Kidney epithelial cell (primary cell): Measurements from ENCODE around the gene HS3ST5. TPM values are rescaled to one million over a fixed set of nuclear protein-coding genes. Genes with fewer than 3 reads are reported as not detected.

Source experiments
- DNase-seq: peaks from one replicate; pipeline ENCODE4 v3.0.0-alpha.2; 2010; ENCODE audit warnings: low read depth
- H3K27me3 ChIP-seq: 2 replicates; pipeline ENCODE4 v1.6.0; 2011; ENCODE audit warnings: low read length; ENCODE audit not compliant: control insufficient read depth, insufficient read depth
- H3K36me3 ChIP-seq: 2 replicates; pipeline ENCODE4 v1.5.1; 2011; ENCODE audit warnings: low read length; ENCODE audit not compliant: control insufficient read depth, insufficient read depth
- H3K4me3 ChIP-seq: 2 replicates; pipeline ENCODE4 v1.5.1; 2011; ENCODE audit warnings: low read depth, mild to moderate bottlenecking, control low read depth, low read length
- CTCF ChIP-seq: IDR thresholded peaks from 2 replicates; pipeline ENCODE4 v1.5.1; 2011; ENCODE audit warnings: mild to moderate bottlenecking, moderate library complexity, low read length, control low read depth, inconsistent platforms; ENCODE audit not compliant: insufficient read depth, poor library complexity, severe bottlenecking
- total RNA-seq: library from RNA; depleted of rRNA; stranded (reverse); fragments of >200 nt; gene quantifications from 2 replicates; pipeline ENCODE4 v1.2.3, GENCODE V29; 2015

HS3ST5 gene
- total RNA-seq, 1 donor from 2014 or later, result 0.25 TPM

- Histone ChIP-seq H3K27me3 (no peaks in the 10 kb centered on the region), H3K4me3 (no peak overlapping the region), H3K36me3 (no peaks in the 10 kb centered on the region)
- no peak for DNase-seq
- no peak for TF ChIP-seq CTCF
These were observed 62.4 kb downstream of the HS3ST5 start for GRCh38 chr6:114280239-114280982.

- no peak for TF ChIP-seq CTCF
- Histone ChIP-seq H3K4me3 (no peak overlapping the region), H3K27me3 (no peaks in the 10 kb centered on the region), H3K36me3 (no peaks in the 10 kb centered on the region)
- DNase-seq, result no peak
These were observed 65.6 kb downstream of the HS3ST5 start for GRCh38 chr6:114277220-114277619.

GRCh38 chr6:114276783-114277182 lies 66.0 kb downstream of the HS3ST5 start:
- DNase-seq, result no peak
- H3K4me3 ChIP-seq, result no peak overlapping the region
- no peak for TF ChIP-seq CTCF
- H3K36me3 ChIP-seq, result no peaks in the 10 kb centered on the region
- H3K27me3 ChIP-seq, result no peaks in the 10 kb centered on the region

GRCh38 chr6:114274836-114275235 lies 68.0 kb downstream of the HS3ST5 start:
- DNase-seq, result no peak
- H3K36me3 ChIP-seq, result no peaks in the 10 kb centered on the region
- no peak overlapping the region for H3K4me3 ChIP-seq
- H3K27me3 ChIP-seq, result no peaks in the 10 kb centered on the region
- TF ChIP-seq CTCF, result no peak

GRCh38 chr6:114272582-114272981 lies 70.2 kb downstream of the HS3ST5 start:
- H3K4me3 ChIP-seq, result no peak overlapping the region
- H3K36me3 ChIP-seq, result no peaks in the 10 kb centered on the region
- no peak for DNase-seq
- no peak for TF ChIP-seq CTCF
- no peaks in the 10 kb centered on the region for H3K27me3 ChIP-seq

GRCh38 chr6:114271405-114271804 lies 71.4 kb downstream of the HS3ST5 start:
- Histone ChIP-seq H3K4me3 (no peak overlapping the region), H3K27me3 (no peaks in the 10 kb centered on the region), H3K36me3 (no peaks in the 10 kb centered on the region)
- no peak for TF ChIP-seq CTCF
- DNase-seq, result no peak
